Measurements from ENCODE around the gene SMIM12. TPM values are rescaled to one million over a fixed set of nuclear protein-coding genes. Genes with fewer than 3 reads are reported as not detected.

SMIM12 gene
- total RNA-seq, 6 experiments from 2014 or later = 30.5 to 45.7 (median 32.2) TPM

DNA sequence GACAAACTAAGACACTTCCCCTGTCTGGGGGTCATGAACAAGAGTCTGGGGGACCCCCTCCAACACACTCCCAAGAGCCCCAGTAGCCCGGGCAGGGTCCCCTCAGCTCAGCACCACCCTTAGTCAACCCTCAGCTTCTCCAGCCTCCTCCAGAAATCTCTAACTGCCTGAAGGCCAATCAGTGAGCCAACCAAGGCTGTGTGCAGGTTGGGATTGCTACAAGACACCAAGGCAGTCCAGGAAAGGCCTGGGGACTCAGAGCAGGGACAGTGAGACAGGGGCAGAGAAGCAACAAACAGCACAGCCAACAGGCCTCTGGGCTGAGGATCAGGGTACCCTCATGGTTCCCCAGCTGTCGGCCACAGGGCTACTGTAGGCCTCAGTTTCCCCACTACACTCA lies 13.3 kb downstream of the SMIM12 start:
- H3K27me3 ChIP-seq = no peaks in the 10 kb centered on the region
- TF ChIP-seq CTCF (IDR thresholded peaks at IDR 0.05) (no peak), POLR2A (IDR thresholded peaks at IDR 0.05) (no peak)
- no peaks in the 10 kb centered on the region for H3K36me3 ChIP-seq
- H3K4me3 ChIP-seq = no peak overlapping the region
- H3K4me1 ChIP-seq = peaks cover 0 to 13% (median 2%) of the 10 kb centered on the region in 4 donors
- intact Hi-C loops (cut with DNase I) = no loop called here
- no peaks in the 10 kb centered on the region for H3K9me3 ChIP-seq
- no peak for DNase-seq
- no peak for ATAC-seq
- WGBS (ENCODE audit: insufficient coverage, low coverage, low lambda C conversion rate, missing lambda C conversion rate) = 60% methylated on average over 1 of the region's 2 CpGs
- peak overlapping the region in 1 of 3 donors; percentile 18 for H3K27ac ChIP-seq

GRCh38 chr1:34845131-34845901 lies 14.2 kb downstream of the SMIM12 start:
- Histone ChIP-seq H3K4me3 (no peak overlapping the region), H3K36me3 (no peaks in the 10 kb centered on the region), H3K4me1 (peaks cover 0 to 4% (median 0%) of the 10 kb centered on the region in 4 donors), H3K9me3 (no peaks in the 10 kb centered on the region), H3K27ac (peak overlapping the region; percentile 18 to 43 (median 31)), H3K27me3 (no peaks in the 10 kb centered on the region)
- no peak for DNase-seq
- TF ChIP-seq CTCF (IDR thresholded peaks at IDR 0.05) (no peak), POLR2A (IDR thresholded peaks at IDR 0.05) (no peak)
- intact Hi-C loops (cut with DNase I) = no loop called here
- WGBS (ENCODE audit: insufficient coverage, low coverage, low lambda C conversion rate, missing lambda C conversion rate) = 64% methylated on average over 8 of the region's 16 CpGs
- ATAC-seq = peak; percentile 38 to 72 (median 54)

DNA sequence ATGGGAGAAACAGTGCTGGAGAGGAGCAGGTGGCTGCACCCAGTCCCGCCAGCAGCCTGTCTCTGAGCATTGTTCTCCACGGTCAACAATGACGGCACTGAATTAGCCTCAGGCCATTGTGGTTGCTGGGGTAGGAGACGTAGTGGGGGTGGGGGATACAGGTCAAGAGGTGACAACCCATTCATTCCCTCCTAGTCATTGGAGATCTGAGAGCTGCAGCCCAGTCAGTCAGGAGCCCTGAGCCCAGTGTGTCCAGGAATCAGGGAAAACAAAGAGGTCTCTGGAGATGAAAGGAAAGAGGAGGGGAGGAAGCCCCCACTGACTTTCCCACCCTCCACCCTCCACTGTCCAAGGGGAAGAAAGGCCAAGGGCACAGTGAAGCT lies 15.3 kb downstream of the SMIM12 start:
- Histone ChIP-seq H3K9me3 (no peaks in the 10 kb centered on the region), H3K4me1 (peaks cover 0 to 4% (median 0%) of the 10 kb centered on the region in 4 donors), H3K36me3 (no peaks in the 10 kb centered on the region), H3K27me3 (no peaks in the 10 kb centered on the region), H3K27ac (no peak overlapping the region), H3K4me3 (no peak overlapping the region)
- TF ChIP-seq CTCF (IDR thresholded peaks at IDR 0.05) (no peak), POLR2A (IDR thresholded peaks at IDR 0.05) (no peak)
- DNase-seq = no peak
- no peak for ATAC-seq
- WGBS (ENCODE audit: insufficient coverage, low coverage, low lambda C conversion rate, missing lambda C conversion rate) = 100% methylated on average over 1 of the region's 4 CpGs
- intact Hi-C loops (cut with DNase I) = no loop called here

DNA sequence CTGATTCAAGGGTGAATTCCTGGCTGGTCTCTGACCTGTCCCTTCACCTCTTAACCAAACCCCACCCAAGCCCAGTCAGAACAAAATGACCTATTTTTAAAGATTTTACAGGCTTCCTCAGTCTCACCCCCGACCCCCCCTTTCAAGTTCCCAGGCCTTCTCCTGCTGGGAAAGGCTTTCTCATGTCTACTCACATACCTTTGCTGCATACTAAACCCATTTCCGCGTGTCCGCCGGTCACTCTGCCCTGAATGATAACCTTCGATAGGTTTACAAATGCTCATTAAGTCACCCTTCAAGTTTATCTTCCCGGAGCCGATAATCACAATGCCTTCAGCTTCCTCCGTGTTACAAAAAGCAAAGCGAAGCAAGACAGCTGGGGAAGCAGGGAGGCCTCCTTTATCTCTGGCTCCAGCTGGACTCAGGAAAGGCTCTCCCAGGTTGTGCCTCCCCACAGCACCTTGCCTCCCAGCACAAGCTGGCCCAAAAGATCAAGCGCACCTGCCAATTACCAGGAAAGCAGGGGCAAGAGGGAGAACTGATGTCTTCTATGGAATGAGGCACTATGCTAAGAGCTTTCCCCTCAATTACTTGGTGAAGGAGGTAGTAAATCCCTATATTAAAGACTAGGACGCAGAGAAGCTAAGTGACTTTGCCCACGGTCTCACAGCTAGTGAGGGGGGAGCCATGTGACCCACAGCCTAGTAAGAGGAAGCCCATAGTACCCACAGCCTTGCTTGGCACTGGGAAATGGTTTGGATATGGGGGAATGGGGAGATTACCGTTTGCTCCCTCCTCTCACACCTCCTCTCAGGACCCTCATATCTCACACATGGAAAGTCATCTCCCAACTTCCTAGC lies 15.9 kb downstream of the SMIM12 start:
- Histone ChIP-seq H3K9me3 (no peaks in the 10 kb centered on the region), H3K27ac (peak overlapping the region in 2 of 3 donors; percentile 7 to 24), H3K27me3 (no peaks in the 10 kb centered on the region), H3K36me3 (no peaks in the 10 kb centered on the region), H3K4me1 (peaks cover 0 to 4% (median 0%) of the 10 kb centered on the region in 4 donors), H3K4me3 (no peak overlapping the region)
- 53% methylated on average over 11 of the region's 14 CpGs for WGBS (ENCODE audit: insufficient coverage, low coverage, low lambda C conversion rate, missing lambda C conversion rate)
- TF ChIP-seq CTCF (IDR thresholded peaks at IDR 0.05) = no peak
- no peak for TF ChIP-seq POLR2A (IDR thresholded peaks at IDR 0.05)
- peak; percentile 34 to 59 (median 52) for ATAC-seq
- DNase-seq = no peak
- intact Hi-C loops (cut with DNase I) = no loop called here
